Small intestine (tissue), 7 donors: ENCODE measurements around the gene SART1. TPM values are rescaled to one million over a fixed set of nuclear protein-coding genes. Genes with fewer than 3 reads are reported as not detected.

ENCODE experiments used
- DNase-seq, 2 donors: peaks; one replicate each; pipeline versions ENCODE4 v3.0.0 to v3.0.0-alpha.2; 2013
- FAIRE-seq: peaks from 2 replicates; lab custom pipeline; 2012; peaks lifted over from hg19 to GRCh38; lab: Jason Lieb, UNC
- H3K27ac ChIP-seq, 3 donors: one replicate each; pipeline ENCODE4 v1.5.1; 2013; ENCODE audit warnings: low read length in 2 of 3, mild to moderate bottlenecking in 2 of 3, control low read depth in 1 of 3, inconsistent platforms in 1 of 3, low read depth in 1 of 3, moderate library complexity in 1 of 3
- H3K27me3 ChIP-seq, 3 donors: one replicate each; pipeline ENCODE4 v1.6.1; 2013; ENCODE audit warnings: low read length in 3 of 3, inconsistent platforms in 1 of 3; ENCODE audit not compliant: control insufficient read depth in 3 of 3, insufficient read depth in 3 of 3
- H3K36me3 ChIP-seq, 3 donors: one replicate each; pipeline ENCODE4 v1.6.1; 2013; ENCODE audit warnings: low read length in 3 of 3, inconsistent platforms in 1 of 3, low read depth in 1 of 3, mild to moderate bottlenecking in 1 of 3, moderate library complexity in 1 of 3; ENCODE audit not compliant: control insufficient read depth in 3 of 3, insufficient read depth in 2 of 3
- H3K4me1 ChIP-seq, 3 donors: one replicate each; pipeline ENCODE4 v1.6.1; 2013; ENCODE audit warnings: low read length in 2 of 3, inconsistent platforms in 1 of 3, low read depth in 1 of 3, mild to moderate bottlenecking in 1 of 3, moderate library complexity in 1 of 3; ENCODE audit not compliant: control insufficient read depth in 3 of 3, insufficient read depth in 2 of 3
- H3K4me3 ChIP-seq, 3 donors: one replicate each; pipeline ENCODE4 v1.5.1; 2013; ENCODE audit warnings: low read length in 3 of 3, control low read depth in 1 of 3, inconsistent platforms in 1 of 3, low read depth in 1 of 3, mild to moderate bottlenecking in 1 of 3, moderate library complexity in 1 of 3
- H3K9me3 ChIP-seq, 2 donors: one replicate each; pipeline ENCODE4 v1.6.1; 2013; ENCODE audit warnings: low read depth in 1 of 2, low read length in 1 of 2; ENCODE audit not compliant: control insufficient read depth in 2 of 2, insufficient read depth in 1 of 2
- WGBS, 3 donors: extraction: QIAGEN DNeasy Blood & Tissue Kit; methylation state at CpG; one replicate each; pipeline ENCODE4 v1.1.7; 2013; 5-methylcytosine and 5-hydroxymethylcytosine counted together
- polyA plus RNA-seq, 4 donors: library from polyadenylated mRNA; stranded (reverse) in 3 of 4; unstranded in 1 of 4; fragments of 200-250 nt in 3 of 4; fragments of 120-200 nt in 1 of 4; gene quantifications; one replicate each; pipeline versions ENCODE4 v1.2.1 to v1.2.3, GENCODE V29; 2013
- donor health status: healthy with polysubstance abuse.
- donor health status: control.
- donor health status: control.
- donor health status: Bipolar disorder and iron deficiency.
- donor health status: healthy.

Gene SART1
- polyA plus RNA-seq, 4 donors, result 39.3 to 95.9 (median 52.9) TPM

- no peaks in the 10 kb centered on the region for H3K9me3 ChIP-seq
- FAIRE-seq, result no peak
- peaks cover 17 to 36% (median 21%) of the 10 kb centered on the region in 3 donors for H3K36me3 ChIP-seq
- H3K4me3 ChIP-seq, result peak overlapping the region; percentile 51 to 99 (median 98)
- no peaks in the 10 kb centered on the region for H3K27me3 ChIP-seq
- no peak for DNase-seq
- H3K4me1 ChIP-seq, result peaks cover 3 to 12% (median 8%) of the 10 kb centered on the region in 3 donors
- H3K27ac ChIP-seq, result no peak overlapping the region
- WGBS, 3 donors, result 4 to 7% (median 6%) methylated on average over 13 of the region's 13 CpGs
These were observed 619 bp downstream of the SART1 start for GRCh38 chr11:65962141-65962564.

- 83 to 100% (median 91%) methylated on average over 7 to 10 of the region's 10 CpGs for WGBS, 3 donors
- H3K36me3 ChIP-seq, result peaks cover 27 to 63% (median 29%) of the 10 kb centered on the region in 3 donors
- FAIRE-seq, result no peak
- no peak for DNase-seq
- H3K27me3 ChIP-seq, result no peaks in the 10 kb centered on the region
- no peak overlapping the region for H3K27ac ChIP-seq
- H3K4me3 ChIP-seq, result no peak overlapping the region
- H3K4me1 ChIP-seq, result peaks cover 3 to 12% (median 8%) of the 10 kb centered on the region in 3 donors
- H3K9me3 ChIP-seq, result no peaks in the 10 kb centered on the region
These were observed 3.4 kb downstream of the SART1 start for GRCh38 chr11:65964906-65965305.

GRCh38 chr11:65965986-65966762, 4.6 kb downstream of the SART1 start:
- no peak for DNase-seq
- no peak for FAIRE-seq
- Histone ChIP-seq H3K27ac (no peak overlapping the region), H3K27me3 (no peaks in the 10 kb centered on the region), H3K36me3 (peaks cover 29 to 73% (median 29%) of the 10 kb centered on the region in 3 donors), H3K9me3 (no peaks in the 10 kb centered on the region), H3K4me3 (no peak overlapping the region), H3K4me1 (peaks cover 3 to 12% (median 8%) of the 10 kb centered on the region in 3 donors)
- WGBS, 3 donors, result 94 to 96% (median 95%) methylated on average over 34 to 36 of the region's 36 CpGs

GRCh38 chr11:65967329-65967934, 5.9 kb downstream of the SART1 start:
- DNase-seq, result no peak
- no peak overlapping the region for H3K4me3 ChIP-seq
- no peak overlapping the region for H3K27ac ChIP-seq
- H3K36me3 ChIP-seq, result peaks cover 29 to 74% (median 29%) of the 10 kb centered on the region in 3 donors
- H3K27me3 ChIP-seq, result no peaks in the 10 kb centered on the region
- H3K4me1 ChIP-seq, result peaks cover 3 to 9% (median 5%) of the 10 kb centered on the region in 3 donors
- WGBS, 3 donors, result 94 to 96% (median 96%) methylated on average over 25 to 30 of the region's 30 CpGs
- no peak for FAIRE-seq
- H3K9me3 ChIP-seq, result no peaks in the 10 kb centered on the region

- H3K27ac ChIP-seq, result no peak overlapping the region
- no peaks in the 10 kb centered on the region for H3K4me1 ChIP-seq
- H3K27me3 ChIP-seq, result no peaks in the 10 kb centered on the region
- H3K36me3 ChIP-seq, result peaks cover 29 to 83% (median 29%) of the 10 kb centered on the region in 3 donors
- WGBS, 3 donors, result 73 to 85% (median 75%) methylated on average over 12 to 15 of the region's 15 CpGs
- H3K4me3 ChIP-seq, result no peak overlapping the region
- FAIRE-seq (no peak), DNase-seq (no peak)
- H3K9me3 ChIP-seq, result no peaks in the 10 kb centered on the region
These were observed 7.3 kb downstream of the SART1 start for GRCh38 chr11:65968600-65969482.

- H3K27me3 ChIP-seq, result no peaks in the 10 kb centered on the region
- H3K27ac ChIP-seq, result no peak overlapping the region
- H3K4me1 ChIP-seq, result no peaks in the 10 kb centered on the region
- no peak overlapping the region for H3K4me3 ChIP-seq
- DNase-seq, result no peak
- WGBS, 3 donors, result 96 to 98% (median 97%) methylated on average over 8 of the region's 8 CpGs
- no peaks in the 10 kb centered on the region for H3K9me3 ChIP-seq
- peaks cover 8 to 78% (median 22%) of the 10 kb centered on the region in 3 donors for H3K36me3 ChIP-seq
- FAIRE-seq, result no peak
These were observed 10.6 kb downstream of the SART1 start for GRCh38 chr11:65972116-65972515.

- Histone ChIP-seq H3K4me1 (no peaks in the 10 kb centered on the region), H3K4me3 (no peak overlapping the region), H3K9me3 (no peaks in the 10 kb centered on the region), H3K27me3 (no peaks in the 10 kb centered on the region), H3K27ac (no peak overlapping the region), H3K36me3 (peaks cover 13 to 78% (median 26%) of the 10 kb centered on the region in 3 donors)
- DNase-seq (no peak), FAIRE-seq (no peak)
- 93 to 96% (median 95%) methylated on average over 13 of the region's 13 CpGs for WGBS, 3 donors
These were observed 12.0 kb downstream of the SART1 start for GRCh38 chr11:65973439-65974110.
